Measurements from ENCODE around the gene GNRH2.

DNA sequence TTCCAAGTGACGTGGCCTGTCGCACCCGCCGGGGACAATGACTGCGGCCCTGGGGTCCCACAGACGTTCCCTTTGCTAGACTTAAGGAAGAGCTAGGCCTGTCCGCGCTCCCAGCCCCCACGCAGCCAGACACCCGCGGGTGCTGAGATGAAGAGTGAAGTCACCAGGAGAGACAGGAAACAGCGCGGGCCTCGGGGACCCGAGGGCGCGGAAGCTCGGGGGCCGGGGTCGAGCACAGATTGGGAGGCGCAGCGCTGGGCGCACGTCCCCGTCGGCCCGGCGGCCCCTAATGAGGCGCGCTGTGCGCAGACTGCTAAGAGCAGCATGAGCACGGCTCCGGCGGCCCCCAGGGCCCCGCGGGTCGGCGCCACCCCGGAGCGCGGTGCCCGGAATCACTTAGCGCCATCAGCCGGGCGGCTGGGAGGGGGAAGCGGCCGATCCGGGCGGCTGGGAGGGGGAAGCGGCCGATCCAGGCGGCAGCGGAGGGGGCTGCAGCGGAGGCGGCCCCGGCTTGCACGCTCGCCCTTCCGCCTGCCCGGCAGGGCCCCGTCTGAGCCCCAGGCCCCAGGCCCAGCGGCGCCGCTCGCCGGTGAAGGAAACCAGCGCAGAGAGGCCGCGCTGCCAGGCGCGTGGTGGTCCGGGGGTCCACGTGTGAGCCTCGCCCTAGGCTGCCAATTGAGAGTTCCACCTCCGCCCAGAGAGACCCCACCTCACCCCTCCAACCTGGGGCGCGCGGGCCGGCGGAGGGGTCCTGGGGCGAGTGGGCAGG lies 49.4 kb downstream of the GNRH2 start:
- TF ChIP-seq, protein P1, sequence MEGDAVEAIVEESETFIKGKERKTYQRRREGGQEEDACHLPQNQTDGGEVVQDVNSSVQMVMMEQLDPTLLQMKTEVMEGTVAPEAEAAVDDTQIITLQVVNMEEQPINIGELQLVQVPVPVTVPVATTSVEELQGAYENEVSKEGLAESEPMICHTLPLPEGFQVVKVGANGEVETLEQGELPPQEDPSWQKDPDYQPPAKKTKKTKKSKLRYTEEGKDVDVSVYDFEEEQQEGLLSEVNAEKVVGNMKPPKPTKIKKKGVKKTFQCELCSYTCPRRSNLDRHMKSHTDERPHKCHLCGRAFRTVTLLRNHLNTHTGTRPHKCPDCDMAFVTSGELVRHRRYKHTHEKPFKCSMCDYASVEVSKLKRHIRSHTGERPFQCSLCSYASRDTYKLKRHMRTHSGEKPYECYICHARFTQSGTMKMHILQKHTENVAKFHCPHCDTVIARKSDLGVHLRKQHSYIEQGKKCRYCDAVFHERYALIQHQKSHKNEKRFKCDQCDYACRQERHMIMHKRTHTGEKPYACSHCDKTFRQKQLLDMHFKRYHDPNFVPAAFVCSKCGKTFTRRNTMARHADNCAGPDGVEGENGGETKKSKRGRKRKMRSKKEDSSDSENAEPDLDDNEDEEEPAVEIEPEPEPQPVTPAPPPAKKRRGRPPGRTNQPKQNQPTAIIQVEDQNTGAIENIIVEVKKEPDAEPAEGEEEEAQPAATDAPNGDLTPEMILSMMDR (IDR thresholded peaks at IDR 0.05), result no peak
- TF ChIP-seq POLR2A (IDR thresholded peaks at IDR 0.05) (no peak), EP300 (IDR thresholded peaks at IDR 0.05) (no peak)

Data from tibial nerve (tissue), 4 donors.